GM10266 (cell line): ENCODE measurements around the gene ASAP2.
"Not testable (repeated sequence)": the region's sequence is repeated elsewhere in the genome, so short reads cannot be mapped to it uniquely, and the experiment has no call there.

Experiments used
- DNase-seq: peaks from one replicate; pipeline ENCODE4 v3.0.0; 2012; ENCODE audit errors: extremely low spot score
- CTCF ChIP-seq: IDR thresholded peaks from 2 replicates; pipeline ENCODE4 v1.5.1; 2012; ENCODE audit warnings: mild to moderate bottlenecking, low read depth; ENCODE audit not compliant: control insufficient read depth, insufficient read depth; ENCODE audit errors: missing control alignments

ASAP2 gene

GRCh38 chr2:9212661-9213411 lies 6.2 kb downstream of the ASAP2 start:
- no peak for TF ChIP-seq CTCF
- DNase-seq, result no peak

GRCh38 chr2:9213477-9214051 lies 7.0 kb downstream of the ASAP2 start:
- no peak for TF ChIP-seq CTCF
- DNase-seq, result no peak

- no peak for TF ChIP-seq CTCF
- DNase-seq, result no peak
These were observed 8.3 kb downstream of the ASAP2 start for GRCh38 chr2:9214873-9215272.

- DNase-seq, result no peak
- TF ChIP-seq CTCF, result no peak
These were observed 9.1 kb downstream of the ASAP2 start for GRCh38 chr2:9215680-9216079.

GRCh38 chr2:9216143-9216542 lies 9.5 kb downstream of the ASAP2 start:
- not testable (repeated sequence) for DNase-seq

- no peak for TF ChIP-seq CTCF
- DNase-seq, result no peak
These were observed 11.5 kb downstream of the ASAP2 start for GRCh38 chr2:9217838-9218770.

GRCh38 chr2:9219027-9219445 lies 12.4 kb downstream of the ASAP2 start:
- no peak for DNase-seq
- no peak for TF ChIP-seq CTCF
